ENCODE data around the gene F2RL1.
"Not testable (repeated sequence)": the region's sequence is repeated elsewhere in the genome, so short reads cannot be mapped to it uniquely, and the experiment has no call there.

Gene F2RL1

GRCh38 chr5:76813982-76814562 is 4.8 kb upstream of the F2RL1 start:
- peak; percentile 94 for DNase-seq (ENCODE audit: low read depth, low spot score)
- H3K4me3 ChIP-seq (ENCODE audit: low read depth, low read length), result no peak overlapping the region
- in situ Hi-C loops (cut with HindIII; ENCODE audit: low sequenced_read_pairs), result loop anchor here (25.0 kb wide), 2 partner anchors 102 to 202 kb away; partner anchors contain the start of genes F2R and F2RL2
- no peak for TF ChIP-seq CTCF (IDR thresholded peaks at IDR 0.05; ENCODE audit: low read depth, low read length)

GRCh38 chr5:76816110-76816831 is 2.6 kb upstream of the F2RL1 start:
- H3K4me3 ChIP-seq (ENCODE audit: low read depth, low read length), result no peak overlapping the region
- in situ Hi-C loops (cut with HindIII; ENCODE audit: low sequenced_read_pairs), result loop anchor here (25.0 kb wide), 2 partner anchors 104 to 204 kb away; partner anchors contain the start of genes F2R and F2RL2
- TF ChIP-seq CTCF (IDR thresholded peaks at IDR 0.05; ENCODE audit: low read depth, low read length), result no peak
- DNase-seq (ENCODE audit: low read depth, low spot score), result no peak

- DNase-seq (ENCODE audit: low read depth, low spot score), result no peak
- in situ Hi-C loops (cut with HindIII; ENCODE audit: low sequenced_read_pairs), result loop anchor here (25.0 kb wide), 2 partner anchors 108 to 208 kb away; partner anchors contain the start of genes F2R and F2RL2
- TF ChIP-seq CTCF (IDR thresholded peaks at IDR 0.05; ENCODE audit: low read depth, low read length), result no peak
- H3K4me3 ChIP-seq (ENCODE audit: low read depth, low read length), result peak overlapping the region; percentile 95
These were observed 1.2 kb downstream of the F2RL1 start for GRCh38 chr5:76819851-76820525.

- DNase-seq (ENCODE audit: low read depth, low spot score), result peak; percentile 34
- no peak for TF ChIP-seq CTCF (IDR thresholded peaks at IDR 0.05; ENCODE audit: low read depth, low read length)
- peak overlapping the region; percentile 95 for H3K4me3 ChIP-seq (ENCODE audit: low read depth, low read length)
- in situ Hi-C loops (cut with HindIII; ENCODE audit: low sequenced_read_pairs), result loop anchor here (25.0 kb wide), 2 partner anchors 108 to 208 kb away; partner anchors contain the start of genes F2R and F2RL2
These were observed 1.7 kb downstream of the F2RL1 start for GRCh38 chr5:76820526-76820890.

GRCh38 chr5:76821136-76821535 is 2.3 kb downstream of the F2RL1 start:
- peak overlapping the region; percentile 95 for H3K4me3 ChIP-seq (ENCODE audit: low read depth, low read length)
- TF ChIP-seq CTCF (IDR thresholded peaks at IDR 0.05; ENCODE audit: low read depth, low read length), result no peak
- in situ Hi-C loops (cut with HindIII; ENCODE audit: low sequenced_read_pairs), result loop anchor here (25.0 kb wide), 2 partner anchors 109 to 209 kb away; partner anchors contain the start of genes F2R and F2RL2
- DNase-seq (ENCODE audit: low read depth, low spot score), result no peak

GRCh38 chr5:76822105-76822731 is 3.4 kb downstream of the F2RL1 start:
- DNase-seq (ENCODE audit: low read depth, low spot score); H3K4me3 ChIP-seq (ENCODE audit: low read depth, low read length): not testable (repeated sequence)
- in situ Hi-C loops (cut with HindIII; ENCODE audit: low sequenced_read_pairs), result loop anchor here (25.0 kb wide), 2 partner anchors 110 to 210 kb away; partner anchors contain the start of genes F2R and F2RL2

- in situ Hi-C loops (cut with HindIII; ENCODE audit: low sequenced_read_pairs); H3K4me3 ChIP-seq (ENCODE audit: low read depth, low read length); DNase-seq (ENCODE audit: low read depth, low spot score): not testable (repeated sequence)
These were observed 7.6 kb downstream of the F2RL1 start for GRCh38 chr5:76826416-76826815.

Measured in astrocyte of the spinal cord (primary cell).